CD4-positive, CD25-positive, alpha-beta regulatory T cell (primary cell): Measurements from ENCODE around the gene F2R. TPM values are rescaled to one million over a fixed set of nuclear protein-coding genes. Genes with fewer than 3 reads are reported as not detected.

Experiments used
- ATAC-seq, 2 donors: fragments of 150-1000 bp; cut with Tn5 transposase; one replicate each; pipeline ENCODE4 v1.10.0; 2021; ENCODE audit warnings: low read depth in 2 of 2, moderate number of reproducible peaks in 2 of 2, moderate library complexity in 1 of 2
- DNase-seq, 3 donors: peaks; one replicate each; pipeline versions ENCODE4 v3.0.0 to v3.0.0-alpha.2; 2012 to 2022; ENCODE audit warnings: mixed read lengths in 1 of 3
- H3K27ac ChIP-seq: one replicate; pipeline ENCODE4 v1.7.0; 2013; ENCODE audit warnings: mild to moderate bottlenecking, low read length; ENCODE audit not compliant: insufficient read depth, poor library complexity, severe bottlenecking
- H3K27me3 ChIP-seq: one replicate; pipeline ENCODE4 v1.7.0; 2013; ENCODE audit warnings: low read length; ENCODE audit not compliant: control insufficient read depth, insufficient read depth
- H3K36me3 ChIP-seq: one replicate; pipeline ENCODE4 v1.7.0; 2013; ENCODE audit warnings: mild to moderate bottlenecking, low read length, moderate library complexity; ENCODE audit not compliant: control insufficient read depth, insufficient read depth
- H3K4me1 ChIP-seq: 2 replicates; pipeline ENCODE4 v1.7.0; 2013; ENCODE audit warnings: mild to moderate bottlenecking, low read length; ENCODE audit not compliant: insufficient read depth, control insufficient read depth, poor library complexity, severe bottlenecking
- H3K4me3 ChIP-seq: one replicate; pipeline ENCODE4 v1.7.0; 2013; ENCODE audit warnings: low read depth, mild to moderate bottlenecking, low read length, moderate library complexity
- H3K9me3 ChIP-seq, 2 experiments: 1 replicate in 1 of 2; 2 replicates in 1 of 2; pipeline ENCODE4 v1.7.0; 2013; ENCODE audit warnings: low read length in 2 of 2, mild to moderate bottlenecking in 1 of 2, moderate library complexity in 1 of 2; ENCODE audit not compliant: control insufficient read depth in 2 of 2
- H3K27ac Mint-ChIP-seq, 3 donors: one replicate each; pipeline ENCODE4 v1.8.0; 2020 to 2022; ENCODE audit warnings: mild to moderate bottlenecking in 3 of 3, mixed read lengths in 3 of 3, moderate library complexity in 2 of 3
- H3K27me3 Mint-ChIP-seq: one replicate; pipeline ENCODE4 v1.8.0; 2022; ENCODE audit warnings: mild to moderate bottlenecking, mixed read lengths
- H3K36me3 Mint-ChIP-seq: one replicate; pipeline ENCODE4 v1.8.0; 2020; ENCODE audit warnings: mixed read lengths
- H3K4me1 Mint-ChIP-seq, 4 donors: one replicate each; pipeline ENCODE4 v1.8.0; 2020 to 2022; ENCODE audit warnings: mixed read lengths in 4 of 4, mild to moderate bottlenecking in 1 of 4
- H3K4me3 Mint-ChIP-seq, 4 donors: one replicate each; pipeline ENCODE4 v1.8.0; 2020 to 2022; ENCODE audit warnings: mild to moderate bottlenecking in 4 of 4, mixed read lengths in 4 of 4, moderate library complexity in 3 of 4
- H3K9me3 Mint-ChIP-seq, 7 donors: one replicate each; pipeline ENCODE4 v1.8.0; 2020 to 2022; ENCODE audit warnings: mixed read lengths in 7 of 7, mild to moderate bottlenecking in 3 of 7, moderate library complexity in 2 of 7
- polyA plus RNA-seq, 4 donors: library from polyadenylated mRNA; unstranded; fragments of 300-500 nt; fragmentation: Illumina TruSeq; gene quantifications; one replicate each; pipeline ENCODE4 v1.2.3, GENCODE V29; 2021
- total RNA-seq: library from RNA; stranded (reverse); gene quantifications from one replicate; pipeline ENCODE4 v1.2.3, GENCODE V29; 2022

F2R gene
- total and polyA plus RNA-seq, 5 donors from 2014 or later: 2.1 to 6.8 (median 2.8) TPM

DNA sequence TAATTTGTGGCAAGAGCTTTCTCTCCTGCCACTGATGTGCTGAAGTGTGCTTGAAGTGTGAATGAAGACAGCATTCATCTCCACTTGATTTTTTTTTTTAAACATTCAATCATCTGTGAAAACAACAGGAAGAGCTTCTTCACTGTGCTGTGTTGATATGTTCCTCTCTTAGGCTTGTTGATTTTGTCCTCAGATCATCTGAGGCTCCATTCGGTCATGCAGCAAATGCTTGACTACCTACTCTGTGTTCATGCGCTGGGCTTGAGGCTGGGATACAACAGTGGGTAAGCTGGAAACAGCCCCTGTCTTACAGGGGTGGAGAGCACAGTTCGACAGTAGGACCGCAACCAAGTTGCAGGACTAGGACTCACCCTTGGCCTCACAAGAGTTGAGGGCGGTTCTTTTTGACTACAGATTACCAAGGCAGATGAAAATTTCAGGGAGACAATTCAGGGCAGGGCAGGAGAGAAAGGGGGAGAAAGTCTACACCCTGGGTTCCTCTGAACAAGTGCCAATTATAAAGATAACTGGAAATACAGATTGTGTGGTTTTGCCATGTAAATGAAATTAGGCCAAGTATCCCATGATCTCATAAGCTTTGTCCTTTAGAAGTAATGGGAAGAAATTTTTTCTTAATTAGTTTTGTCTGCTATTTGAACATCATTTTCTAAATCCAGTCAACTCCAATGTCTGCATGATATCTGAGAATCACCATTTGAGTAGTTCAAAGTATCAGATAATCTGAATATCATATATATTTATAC, 31.0 kb upstream of the F2R start:
- Histone ChIP-seq H3K4me3 (no peak overlapping the region), H3K27me3 (no peaks in the 10 kb centered on the region), H3K9me3 (no peaks in the 10 kb centered on the region), H3K36me3 (peaks cover 70% of the 10 kb centered on the region), H3K4me1 (no peaks in the 10 kb centered on the region), H3K27ac (no peak overlapping the region)
- DNase-seq (no peak), ATAC-seq (no peak)
- H3K36me3 Mint-ChIP-seq: peaks cover 67% of the 10 kb centered on the region
- peaks cover 4 to 32% (median 7%) of the 10 kb centered on the region in 4 donors for H3K4me1 Mint-ChIP-seq
- no peaks in the 10 kb centered on the region for H3K27me3 Mint-ChIP-seq
- peak overlapping the region in 1 of 3 donors; percentile 70 for H3K27ac Mint-ChIP-seq
- H3K9me3 Mint-ChIP-seq: no peaks in the 10 kb centered on the region
- peak overlapping the region in 1 of 4 donors; percentile 58 for H3K4me3 Mint-ChIP-seq

DNA sequence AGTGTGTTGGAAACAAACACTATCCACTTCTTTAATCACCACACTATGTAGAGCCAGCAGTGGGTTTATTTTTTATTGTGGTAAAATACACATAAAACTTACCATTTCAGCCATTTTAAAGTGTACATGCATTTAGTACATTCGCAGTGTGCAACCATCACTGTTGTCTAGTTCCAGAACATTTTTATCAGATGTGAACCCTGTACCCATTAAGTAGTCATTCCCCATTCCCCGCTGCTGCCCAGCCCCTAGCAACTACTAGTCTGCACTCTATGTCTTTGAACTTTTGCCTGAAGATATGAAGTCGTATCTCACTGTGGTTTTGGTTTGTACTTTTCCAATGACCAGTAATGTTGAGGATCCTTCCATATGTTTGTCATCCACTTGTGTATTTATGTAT, 30.2 kb upstream of the F2R start:
- no peaks in the 10 kb centered on the region for H3K9me3 Mint-ChIP-seq
- no peak overlapping the region for H3K4me3 Mint-ChIP-seq
- H3K27me3 ChIP-seq: no peaks in the 10 kb centered on the region
- no peaks in the 10 kb centered on the region for H3K27me3 Mint-ChIP-seq
- H3K4me1 ChIP-seq: no peaks in the 10 kb centered on the region
- ATAC-seq (no peak), DNase-seq (no peak)
- peaks cover 71% of the 10 kb centered on the region for H3K36me3 ChIP-seq
- peaks cover 5 to 26% (median 6%) of the 10 kb centered on the region in 4 donors for H3K4me1 Mint-ChIP-seq
- H3K27ac Mint-ChIP-seq: no peak overlapping the region
- H3K9me3 ChIP-seq: no peaks in the 10 kb centered on the region
- no peak overlapping the region for H3K27ac ChIP-seq
- no peak overlapping the region for H3K4me3 ChIP-seq
- H3K36me3 Mint-ChIP-seq: peaks cover 65% of the 10 kb centered on the region

DNA sequence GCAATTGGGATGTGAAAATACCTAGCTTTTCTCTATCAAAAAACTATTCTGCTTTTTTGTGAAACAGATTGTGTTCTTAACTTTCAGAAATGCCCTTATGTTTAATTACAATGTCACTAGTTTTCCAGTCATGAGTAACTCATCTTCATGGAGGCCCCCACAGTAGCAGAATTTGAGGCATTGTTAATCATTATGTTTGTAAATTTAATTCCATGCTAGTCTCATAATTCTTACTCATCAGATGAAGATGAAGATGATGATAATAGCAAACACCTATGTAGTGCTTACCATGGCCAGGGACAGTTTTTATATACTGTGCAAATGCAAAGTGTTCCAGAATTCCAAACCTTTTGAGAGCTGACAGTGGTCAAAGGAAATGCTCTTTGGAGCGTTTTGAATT, 27.7 kb upstream of the F2R start:
- Mint-ChIP-seq H3K4me3 (no peak overlapping the region), H3K27me3 (no peaks in the 10 kb centered on the region), H3K9me3 (no peaks in the 10 kb centered on the region), H3K27ac (peak overlapping the region in 1 of 3 donors; percentile 1), H3K4me1 (peaks cover 4 to 16% (median 12%) of the 10 kb centered on the region in 4 donors), H3K36me3 (peaks cover 63% of the 10 kb centered on the region)
- Histone ChIP-seq H3K27ac (no peak overlapping the region), H3K9me3 (no peaks in the 10 kb centered on the region), H3K4me1 (no peaks in the 10 kb centered on the region), H3K36me3 (peaks cover 81% of the 10 kb centered on the region), H3K4me3 (no peak overlapping the region), H3K27me3 (no peaks in the 10 kb centered on the region)
- no peak for DNase-seq
- no peak for ATAC-seq

DNA sequence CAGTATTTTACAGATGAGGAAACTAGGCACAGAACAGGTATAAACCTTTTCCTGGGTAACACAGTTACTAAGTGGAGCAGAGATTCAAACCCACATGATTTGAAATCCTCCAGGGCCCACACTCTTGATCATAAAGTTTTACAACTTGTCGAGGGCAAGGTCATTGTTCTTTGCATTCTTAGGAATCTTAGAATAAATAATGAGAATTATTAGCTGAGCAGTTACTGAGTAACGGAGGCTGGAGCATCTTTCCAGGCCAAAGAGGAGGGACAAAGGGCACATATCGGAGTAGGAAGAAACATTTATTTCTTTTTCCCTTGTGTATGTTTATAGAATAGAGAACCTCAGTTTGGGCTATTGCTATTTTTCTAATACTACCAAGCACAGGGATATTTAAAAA, 27.1 kb upstream of the F2R start:
- peak overlapping the region in 1 of 3 donors; percentile 48 for H3K27ac Mint-ChIP-seq
- H3K27ac ChIP-seq: no peak overlapping the region
- no peaks in the 10 kb centered on the region for H3K9me3 ChIP-seq
- peaks cover 4 to 16% (median 12%) of the 10 kb centered on the region in 4 donors for H3K4me1 Mint-ChIP-seq
- no peaks in the 10 kb centered on the region for H3K4me1 ChIP-seq
- DNase-seq: no peak
- ATAC-seq: no peak
- H3K27me3 Mint-ChIP-seq: no peaks in the 10 kb centered on the region
- peaks cover 81% of the 10 kb centered on the region for H3K36me3 ChIP-seq
- H3K4me3 ChIP-seq: no peak overlapping the region
- no peaks in the 10 kb centered on the region for H3K9me3 Mint-ChIP-seq
- no peak overlapping the region for H3K4me3 Mint-ChIP-seq
- peaks cover 60% of the 10 kb centered on the region for H3K36me3 Mint-ChIP-seq
- no peaks in the 10 kb centered on the region for H3K27me3 ChIP-seq

DNA sequence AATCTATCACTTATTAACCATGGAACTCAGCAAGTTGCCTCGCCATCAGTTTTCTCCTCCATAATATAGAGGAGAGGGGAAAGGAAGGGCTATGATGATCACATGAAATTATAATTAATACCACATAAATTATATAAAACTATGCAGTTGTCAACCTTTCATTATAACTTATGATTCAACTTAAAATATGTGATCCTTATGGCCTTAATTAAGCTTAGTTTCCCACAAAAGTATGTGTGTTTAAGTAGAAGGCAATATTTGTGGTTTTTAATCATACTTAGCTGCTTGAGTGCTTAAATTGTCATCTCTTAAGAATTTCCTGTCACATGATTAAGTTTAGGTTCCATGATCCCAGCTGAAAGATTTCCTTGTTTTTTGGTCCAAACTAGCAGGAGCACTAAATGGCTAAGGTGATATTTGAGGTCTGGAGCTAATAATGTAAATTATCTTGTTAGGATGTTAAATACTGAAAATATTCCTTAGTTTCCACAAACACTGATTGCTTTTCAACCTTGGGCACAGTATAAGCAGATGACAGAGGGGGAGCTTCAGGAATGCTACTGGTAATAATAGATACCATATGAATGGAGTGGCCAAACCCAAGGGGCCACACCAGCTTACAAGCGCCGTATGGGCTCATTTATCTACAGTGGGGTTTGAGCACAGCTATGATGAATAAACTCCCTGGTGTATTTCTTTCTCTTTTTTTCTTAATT, 26.4 kb upstream of the F2R start:
- no peak overlapping the region for H3K27ac Mint-ChIP-seq
- H3K36me3 Mint-ChIP-seq: peaks cover 54% of the 10 kb centered on the region
- H3K36me3 ChIP-seq: peaks cover 81% of the 10 kb centered on the region
- H3K4me3 Mint-ChIP-seq: no peak overlapping the region
- no peaks in the 10 kb centered on the region for H3K4me1 ChIP-seq
- no peak overlapping the region for H3K4me3 ChIP-seq
- H3K27me3 ChIP-seq: no peaks in the 10 kb centered on the region
- H3K4me1 Mint-ChIP-seq: peaks cover 4 to 16% (median 12%) of the 10 kb centered on the region in 4 donors
- ATAC-seq (no peak), DNase-seq (no peak)
- H3K9me3 ChIP-seq: no peaks in the 10 kb centered on the region
- no peak overlapping the region for H3K27ac ChIP-seq
- H3K9me3 Mint-ChIP-seq: no peaks in the 10 kb centered on the region
- H3K27me3 Mint-ChIP-seq: no peaks in the 10 kb centered on the region

DNA sequence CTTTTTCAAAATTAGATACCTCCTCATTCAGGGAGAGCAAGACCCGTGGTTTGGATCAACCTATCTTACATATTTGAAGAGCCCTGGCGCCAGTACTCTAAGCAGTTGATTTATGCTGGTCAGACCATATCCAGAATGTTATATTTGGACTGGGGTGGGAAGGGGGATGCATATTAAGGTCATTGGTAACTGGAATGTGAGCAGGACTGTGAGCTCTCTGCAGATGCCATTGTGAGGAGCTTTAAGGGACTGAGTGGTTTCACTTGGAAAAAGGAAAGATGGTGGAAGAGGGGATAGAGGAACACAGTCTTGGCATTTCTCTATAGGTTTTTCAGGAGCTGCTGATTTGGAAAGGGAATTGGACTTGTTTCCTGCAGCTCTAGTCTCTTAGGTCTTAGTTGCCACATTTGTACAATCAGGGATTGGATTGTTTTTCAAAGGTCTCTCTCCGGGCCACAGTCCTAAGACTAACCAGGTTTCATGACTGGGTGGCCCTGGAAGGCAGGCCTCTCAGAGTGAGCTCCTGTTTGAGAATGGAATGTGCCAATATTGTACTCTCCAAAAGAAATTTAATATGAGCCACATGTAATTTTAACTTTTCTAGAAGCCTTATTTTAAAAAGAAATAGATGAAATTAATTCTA, 25.8 kb upstream of the F2R start:
- no peak overlapping the region for H3K27ac Mint-ChIP-seq

DNA sequence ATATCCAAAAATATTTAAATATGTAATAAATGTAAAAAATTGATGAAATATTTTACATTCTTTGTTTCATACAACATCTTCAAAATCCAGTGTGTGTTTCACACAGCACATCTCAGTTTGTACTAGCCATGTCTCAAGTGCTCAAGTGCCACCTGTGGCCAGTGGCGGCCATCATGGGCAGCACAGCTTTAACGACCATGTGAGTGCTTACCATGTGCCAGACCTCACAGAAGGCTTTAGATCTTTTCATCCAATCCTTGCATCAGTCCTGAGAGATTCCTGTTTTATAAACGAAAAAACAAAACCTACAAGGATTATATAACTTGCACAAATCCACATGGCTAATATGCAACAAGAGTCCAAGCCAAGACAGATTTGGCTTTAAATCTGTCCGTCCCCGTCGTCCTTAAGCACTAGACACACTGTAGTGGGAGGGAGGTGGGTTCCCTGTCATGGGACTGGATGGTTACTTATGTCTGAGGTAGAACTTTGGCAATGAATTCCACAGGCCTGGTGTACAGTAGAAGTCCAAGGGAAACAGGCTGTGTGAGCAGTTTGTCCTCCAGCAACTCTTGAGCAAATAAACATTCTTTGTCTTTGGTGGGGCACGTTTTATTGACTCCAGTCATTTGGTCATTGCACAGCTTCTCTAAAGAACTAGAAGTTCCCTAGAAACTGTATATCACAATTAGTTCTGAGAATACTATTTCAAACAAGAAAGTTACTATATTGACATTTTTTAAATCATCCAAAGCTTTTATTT, 25.0 kb upstream of the F2R start:
- peaks cover 49% of the 10 kb centered on the region for H3K36me3 Mint-ChIP-seq
- no peak overlapping the region for H3K4me3 Mint-ChIP-seq
- no peak for ATAC-seq
- Histone ChIP-seq H3K9me3 (no peaks in the 10 kb centered on the region), H3K4me1 (no peaks in the 10 kb centered on the region), H3K36me3 (peaks cover 81% of the 10 kb centered on the region), H3K4me3 (no peak overlapping the region), H3K27me3 (no peaks in the 10 kb centered on the region), H3K27ac (no peak overlapping the region)
- H3K27me3 Mint-ChIP-seq: no peaks in the 10 kb centered on the region
- H3K4me1 Mint-ChIP-seq: peaks cover 4 to 14% (median 11%) of the 10 kb centered on the region in 4 donors
- H3K9me3 Mint-ChIP-seq: no peaks in the 10 kb centered on the region
- no peak for DNase-seq
- H3K27ac Mint-ChIP-seq: peak overlapping the region in 1 of 3 donors; percentile 51

More for the DNA sequence above, 25.8 kb upstream of the F2R start:
- H3K4me3 ChIP-seq: no peak overlapping the region
- H3K36me3 ChIP-seq: peaks cover 81% of the 10 kb centered on the region
- no peaks in the 10 kb centered on the region for H3K4me1 ChIP-seq
- Mint-ChIP-seq H3K9me3 (no peaks in the 10 kb centered on the region), H3K4me1 (peaks cover 4 to 14% (median 11%) of the 10 kb centered on the region in 4 donors), H3K27me3 (no peaks in the 10 kb centered on the region), H3K4me3 (no peak overlapping the region), H3K36me3 (peaks cover 51% of the 10 kb centered on the region)
- no peak for ATAC-seq
- no peaks in the 10 kb centered on the region for H3K27me3 ChIP-seq
- DNase-seq: no peak
- H3K9me3 ChIP-seq: no peaks in the 10 kb centered on the region
- H3K27ac ChIP-seq: no peak overlapping the region
